CD4-positive, alpha-beta memory T cell (primary cell): ENCODE data around the gene FLT1. TPM values are rescaled to one million over a fixed set of nuclear protein-coding genes. Genes with fewer than 3 reads are reported as not detected.

ENCODE experiments used
- CTCF ChIA-PET: fragments of 350-600 bp; sonication (Branson Sonifier 250); formaldehyde crosslinking; loops from one replicate; lab custom pipeline; 2021; ENCODE audit warnings: inconsistent platforms; ENCODE audit not compliant: partially characterized antibody; lab: Charles Lee
- POLR2A ChIA-PET: fragments of 350-600 bp; sonication (Branson Sonifier 250); formaldehyde crosslinking; loops from one replicate; lab custom pipeline; 2021; ENCODE audit not compliant: partially characterized antibody; lab: Charles Lee
- DNase-seq, 5 donors: peaks; one replicate each; pipeline versions ENCODE4 v3.0.0 to v3.0.0-alpha.2; 2020 to 2022; ENCODE audit warnings: mixed read lengths in 1 of 5
- H3K27ac ChIP-seq: one replicate; pipeline ENCODE4 v1.7.0; 2013; ENCODE audit warnings: low read depth, low read length
- H3K27me3 ChIP-seq: 2 replicates; pipeline ENCODE4 v1.7.0; 2013; ENCODE audit warnings: mild to moderate bottlenecking, low read length, moderate library complexity; ENCODE audit not compliant: insufficient read depth
- H3K36me3 ChIP-seq: 2 replicates; pipeline ENCODE4 v1.7.0; 2013; ENCODE audit warnings: mild to moderate bottlenecking, low read length, moderate library complexity; ENCODE audit not compliant: insufficient read depth
- H3K4me1 ChIP-seq: 2 replicates; pipeline ENCODE4 v1.7.0; 2013; ENCODE audit warnings: mild to moderate bottlenecking, low read length, moderate library complexity; ENCODE audit not compliant: insufficient read depth
- H3K4me3 ChIP-seq, 2 donors: one replicate each; pipeline ENCODE4 v1.7.0; 2013; ENCODE audit warnings: low read length in 2 of 2, mild to moderate bottlenecking in 1 of 2
- H3K9me3 ChIP-seq, 2 donors: one replicate each; pipeline ENCODE4 v1.7.0; 2013; ENCODE audit warnings: low read length in 2 of 2, control low read depth in 1 of 2; ENCODE audit not compliant: control insufficient read depth in 1 of 2
- H3K27ac Mint-ChIP-seq, 7 donors: one replicate each; pipeline ENCODE4 v1.8.0; 2020 to 2021; ENCODE audit warnings: mixed read lengths in 7 of 7, mild to moderate bottlenecking in 6 of 7, inconsistent platforms in 3 of 7, moderate library complexity in 3 of 7
- H3K27me3 Mint-ChIP-seq, 2 donors: one replicate each; pipeline ENCODE4 v1.8.0; 2020 to 2021; ENCODE audit warnings: mixed read lengths in 2 of 2
- H3K36me3 Mint-ChIP-seq, 2 donors: one replicate each; pipeline ENCODE4 v1.8.0; 2020 to 2021; ENCODE audit warnings: mixed read lengths in 2 of 2, inconsistent platforms in 1 of 2, mild to moderate bottlenecking in 1 of 2
- H3K4me1 Mint-ChIP-seq, 4 donors: one replicate each; pipeline ENCODE4 v1.8.0; 2020 to 2021; ENCODE audit warnings: mixed read lengths in 4 of 4, mild to moderate bottlenecking in 1 of 4
- H3K4me3 Mint-ChIP-seq, 8 donors: one replicate each; pipeline ENCODE4 v1.8.0; 2020 to 2021; ENCODE audit warnings: mixed read lengths in 8 of 8, mild to moderate bottlenecking in 7 of 8, moderate library complexity in 6 of 8, inconsistent platforms in 3 of 8
- H3K9me3 Mint-ChIP-seq, 8 donors: one replicate each; pipeline ENCODE4 v1.8.0; 2020 to 2021; ENCODE audit warnings: mixed read lengths in 8 of 8, mild to moderate bottlenecking in 5 of 8, inconsistent platforms in 3 of 8, moderate library complexity in 1 of 8
- intact Hi-C: fragments of 100-400 bp; cut with micrococcal nuclease; formaldehyde crosslinking; loops from one replicate; pipeline ENCODE4 v1.15.1; 2023
- polyA plus RNA-seq, 2 donors: library from polyadenylated mRNA; unstranded; fragments of 300-500 nt; fragmentation: Illumina TruSeq; gene quantifications; one replicate each; pipeline ENCODE4 v1.2.3, GENCODE V29; 2021
- total RNA-seq, 2 experiments: library from RNA; stranded (reverse); gene quantifications; one replicate each; pipeline ENCODE4 v1.2.3, GENCODE V29; 2021

The FLT1 gene
- total and polyA plus RNA-seq, 4 experiments from 2014 or later, result 0.15 to 0.26 (median 0.25) TPM; not detected in 1

DNA sequence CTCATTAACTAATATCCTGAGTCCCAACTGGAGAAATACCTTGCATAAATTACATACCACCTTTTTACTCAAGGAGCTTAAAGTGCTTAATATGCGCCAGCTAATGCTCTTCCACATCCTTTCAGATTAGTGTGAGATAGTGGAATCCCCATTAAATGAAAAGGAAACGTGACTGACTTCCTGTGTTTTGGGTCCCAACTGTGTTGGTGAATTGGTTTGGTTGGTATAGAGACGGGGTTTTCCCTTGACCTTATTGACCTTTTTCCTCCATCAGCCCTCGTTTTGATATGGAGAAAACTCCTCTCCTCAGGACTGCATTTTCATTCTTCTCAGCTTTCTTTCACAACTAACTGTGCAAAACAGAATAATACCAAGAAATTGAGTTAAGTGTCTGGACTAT, 193.1 kb downstream of the FLT1 start:
- Mint-ChIP-seq H3K4me1 (peaks cover 8 to 18% (median 10%) of the 10 kb centered on the region in 4 donors), H3K27me3 (peaks cover 0 to 2% of the 10 kb centered on the region in 2 donors), H3K9me3 (no peaks in the 10 kb centered on the region), H3K27ac (peak overlapping the region in 3 of 7 donors; percentile 6 to 39 (median 25)), H3K36me3 (no peaks in the 10 kb centered on the region), H3K4me3 (no peak overlapping the region)
- H3K4me3 ChIP-seq, result no peak overlapping the region
- intact Hi-C loops, result no loop called here
- DNase-seq, result no peak
- ChIA-PET POLR2A (no interaction called here), CTCF (no interaction called here)
- H3K36me3 ChIP-seq, result no peaks in the 10 kb centered on the region
- no peaks in the 10 kb centered on the region for H3K9me3 ChIP-seq
- H3K27me3 ChIP-seq, result no peaks in the 10 kb centered on the region
- H3K27ac ChIP-seq, result no peak overlapping the region
- peaks cover 6% of the 10 kb centered on the region for H3K4me1 ChIP-seq

DNA sequence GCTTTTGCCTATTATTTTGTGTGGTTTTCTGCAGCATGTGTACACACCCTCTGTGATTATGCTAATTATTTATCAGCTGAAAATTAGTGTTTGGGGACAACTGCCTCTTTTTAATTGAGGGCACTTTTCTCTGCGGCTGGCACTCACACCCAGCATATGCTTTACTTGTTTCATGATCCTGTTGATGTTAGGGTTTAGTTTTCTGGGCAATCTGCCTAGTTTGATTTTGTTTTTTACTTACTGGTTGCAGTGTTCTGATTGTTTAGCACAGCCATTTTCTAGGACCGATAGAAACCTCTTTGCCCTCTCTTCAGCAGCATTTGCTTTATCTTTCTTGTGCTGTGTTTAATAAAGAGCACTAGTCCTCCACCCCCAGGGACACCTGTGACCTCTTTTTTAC, 195.0 kb downstream of the FLT1 start:
- H3K4me3 Mint-ChIP-seq, result no peak overlapping the region
- H3K27ac Mint-ChIP-seq, result no peak overlapping the region
- H3K9me3 Mint-ChIP-seq, result peaks cover 0 to 2% (median 0%) of the 10 kb centered on the region in 8 donors
- H3K9me3 ChIP-seq, result no peaks in the 10 kb centered on the region
- intact Hi-C loops, result no loop called here
- no peak overlapping the region for H3K4me3 ChIP-seq
- H3K4me1 ChIP-seq, result peaks cover 6% of the 10 kb centered on the region
- no peak overlapping the region for H3K27ac ChIP-seq
- ChIA-PET CTCF (no interaction called here), POLR2A (no interaction called here)
- H3K4me1 Mint-ChIP-seq, result peaks cover 8 to 18% (median 13%) of the 10 kb centered on the region in 4 donors
- no peaks in the 10 kb centered on the region for H3K27me3 ChIP-seq
- no peaks in the 10 kb centered on the region for H3K27me3 Mint-ChIP-seq
- no peak for DNase-seq
- no peaks in the 10 kb centered on the region for H3K36me3 ChIP-seq
- peaks cover 7% of the 10 kb centered on the region in 2 donors for H3K36me3 Mint-ChIP-seq

GRCh38 chr13:28297341-28297740, 197.6 kb downstream of the FLT1 start:
- Mint-ChIP-seq H3K27me3 (no peaks in the 10 kb centered on the region), H3K27ac (peak overlapping the region in 1 of 7 donors; percentile 83), H3K4me1 (peaks cover 10 to 14% (median 13%) of the 10 kb centered on the region in 4 donors), H3K36me3 (peaks cover 26 to 27% of the 10 kb centered on the region in 2 donors), H3K4me3 (no peak overlapping the region), H3K9me3 (peaks cover 0 to 2% (median 0%) of the 10 kb centered on the region in 8 donors)
- peaks cover 6% of the 10 kb centered on the region for H3K4me1 ChIP-seq
- no peak for DNase-seq
- peaks cover 7% of the 10 kb centered on the region for H3K36me3 ChIP-seq
- H3K27ac ChIP-seq, result no peak overlapping the region
- no peaks in the 10 kb centered on the region for H3K9me3 ChIP-seq
- CTCF ChIA-PET, result no interaction called here
- H3K27me3 ChIP-seq, result no peaks in the 10 kb centered on the region
- H3K4me3 ChIP-seq, result no peak overlapping the region
- intact Hi-C loops, result no loop called here
- POLR2A ChIA-PET, result no interaction called here

GRCh38 chr13:28286263-28286662, 208.7 kb downstream of the FLT1 start:
- H3K4me3 ChIP-seq, result no peak overlapping the region
- no peak overlapping the region for H3K27ac ChIP-seq
- ChIA-PET CTCF (no interaction called here), POLR2A (no interaction called here)
- Mint-ChIP-seq H3K4me3 (no peak overlapping the region), H3K36me3 (peaks cover 62 to 69% of the 10 kb centered on the region in 2 donors), H3K27ac (peak overlapping the region in 2 of 7 donors; percentile 29 to 63), H3K9me3 (no peaks in the 10 kb centered on the region), H3K4me1 (peaks cover 0 to 3% (median 0%) of the 10 kb centered on the region in 4 donors), H3K27me3 (no peaks in the 10 kb centered on the region)
- H3K27me3 ChIP-seq, result no peaks in the 10 kb centered on the region
- H3K9me3 ChIP-seq, result no peaks in the 10 kb centered on the region
- no peaks in the 10 kb centered on the region for H3K4me1 ChIP-seq
- peaks cover 16% of the 10 kb centered on the region for H3K36me3 ChIP-seq
- intact Hi-C loops, result no loop called here
- DNase-seq, result no peak

- H3K4me1 ChIP-seq, result no peaks in the 10 kb centered on the region
- Mint-ChIP-seq H3K4me1 (peaks cover 0 to 3% (median 0%) of the 10 kb centered on the region in 4 donors), H3K4me3 (no peak overlapping the region), H3K27me3 (no peaks in the 10 kb centered on the region), H3K9me3 (no peaks in the 10 kb centered on the region), H3K36me3 (peaks cover 70 to 75% of the 10 kb centered on the region in 2 donors), H3K27ac (no peak overlapping the region)
- no peak for DNase-seq
- ChIA-PET POLR2A (no interaction called here), CTCF (no interaction called here)
- H3K27ac ChIP-seq, result no peak overlapping the region
- H3K27me3 ChIP-seq, result no peaks in the 10 kb centered on the region
- peaks cover 21% of the 10 kb centered on the region for H3K36me3 ChIP-seq
- H3K9me3 ChIP-seq, result no peaks in the 10 kb centered on the region
- intact Hi-C loops, result no loop called here
- no peak overlapping the region for H3K4me3 ChIP-seq
Observed at GRCh38 chr13:28283600-28283999, 211.3 kb downstream of the FLT1 start.

- Histone ChIP-seq H3K27me3 (no peaks in the 10 kb centered on the region), H3K4me3 (no peak overlapping the region), H3K36me3 (peaks cover 27% of the 10 kb centered on the region), H3K27ac (no peak overlapping the region), H3K4me1 (no peaks in the 10 kb centered on the region), H3K9me3 (no peaks in the 10 kb centered on the region)
- CTCF ChIA-PET, result interaction anchor here (0.6 kb wide), 1 partner anchor 79 kb away, joined by 3 read pairs; no protein-coding TSS in a partner anchor
- DNase-seq, result no peak
- Mint-ChIP-seq H3K36me3 (peaks cover 62 to 74% of the 10 kb centered on the region in 2 donors), H3K4me1 (peaks cover 0 to 3% (median 0%) of the 10 kb centered on the region in 4 donors), H3K9me3 (no peaks in the 10 kb centered on the region), H3K27ac (peak overlapping the region in 1 of 7 donors; percentile 18), H3K27me3 (no peaks in the 10 kb centered on the region), H3K4me3 (no peak overlapping the region)
- intact Hi-C loops, result no loop called here
- POLR2A ChIA-PET, result no interaction called here
Observed at GRCh38 chr13:28282451-28282850, 212.5 kb downstream of the FLT1 start.

GRCh38 chr13:28273919-28274318, 221.0 kb downstream of the FLT1 start:
- CTCF ChIA-PET, result no interaction called here
- no peaks in the 10 kb centered on the region for H3K9me3 ChIP-seq
- no peaks in the 10 kb centered on the region for H3K4me1 ChIP-seq
- Mint-ChIP-seq H3K9me3 (no peaks in the 10 kb centered on the region), H3K4me1 (peaks cover under 1 to 4% (median 3%) of the 10 kb centered on the region in 4 donors), H3K4me3 (no peak overlapping the region), H3K27me3 (no peaks in the 10 kb centered on the region), H3K27ac (no peak overlapping the region), H3K36me3 (peaks cover 50 to 64% of the 10 kb centered on the region in 2 donors)
- H3K27me3 ChIP-seq, result no peaks in the 10 kb centered on the region
- no peak overlapping the region for H3K27ac ChIP-seq
- no peak for DNase-seq
- no peak overlapping the region for H3K4me3 ChIP-seq
- intact Hi-C loops, result loop anchor here (5.0 kb wide), 1 partner anchor 137 kb away; the partner anchor contains the start of gene PAN3
- peaks cover 28% of the 10 kb centered on the region for H3K36me3 ChIP-seq
- POLR2A ChIA-PET, result no interaction called here
